ENCODE measurements around the gene EOGT.

EOGT gene

DNA sequence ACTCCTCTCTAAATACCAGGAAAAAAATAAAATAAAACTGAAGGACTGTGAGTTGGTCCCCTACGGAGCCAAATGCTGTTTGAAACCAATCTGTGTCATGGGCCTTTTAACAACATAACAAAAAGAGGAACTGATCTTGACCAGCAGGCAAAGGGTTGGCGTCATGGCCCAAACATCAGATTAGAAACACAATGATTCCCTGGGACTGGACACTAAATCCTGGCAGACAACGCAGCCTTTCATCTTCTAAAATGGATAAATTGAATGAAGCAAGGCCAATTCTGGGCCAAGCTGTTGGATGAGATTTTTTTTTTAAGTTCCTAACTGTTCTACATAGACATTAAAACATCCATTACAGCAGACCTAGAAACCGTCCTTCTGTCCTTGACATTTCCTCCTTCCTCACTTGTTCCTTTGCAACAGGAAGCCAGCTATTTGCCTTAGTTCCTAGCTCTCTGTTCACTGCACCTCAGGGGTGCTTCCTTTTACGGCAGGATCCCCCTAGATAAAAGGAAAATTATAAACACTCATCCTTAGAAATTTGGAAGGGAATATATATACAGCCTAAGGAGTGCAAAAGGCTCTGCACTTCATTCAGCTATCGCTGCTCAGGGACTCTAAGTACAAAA, 59.6 kb downstream of the EOGT start:
- DNase-seq = no peak

DNA sequence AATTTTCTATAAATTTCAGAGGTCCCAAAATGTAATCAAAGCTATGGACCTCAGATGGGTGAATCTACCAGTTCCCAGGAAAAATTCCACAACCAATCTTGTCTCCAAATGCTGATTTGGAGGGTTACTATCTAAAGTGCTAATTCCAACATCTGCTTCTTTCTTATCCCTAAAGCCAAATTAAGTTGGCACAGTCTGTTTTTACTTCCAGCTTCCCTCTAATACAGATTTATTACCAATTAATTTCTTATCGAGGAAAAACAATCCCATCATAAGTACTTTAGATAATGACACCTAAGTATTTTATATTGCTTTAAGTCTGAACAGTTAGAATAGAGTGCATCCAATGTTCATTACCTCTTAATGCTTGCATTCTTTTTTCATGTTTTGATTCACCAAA, 68.3 kb downstream of the EOGT start:
- no peak for DNase-seq

DNA sequence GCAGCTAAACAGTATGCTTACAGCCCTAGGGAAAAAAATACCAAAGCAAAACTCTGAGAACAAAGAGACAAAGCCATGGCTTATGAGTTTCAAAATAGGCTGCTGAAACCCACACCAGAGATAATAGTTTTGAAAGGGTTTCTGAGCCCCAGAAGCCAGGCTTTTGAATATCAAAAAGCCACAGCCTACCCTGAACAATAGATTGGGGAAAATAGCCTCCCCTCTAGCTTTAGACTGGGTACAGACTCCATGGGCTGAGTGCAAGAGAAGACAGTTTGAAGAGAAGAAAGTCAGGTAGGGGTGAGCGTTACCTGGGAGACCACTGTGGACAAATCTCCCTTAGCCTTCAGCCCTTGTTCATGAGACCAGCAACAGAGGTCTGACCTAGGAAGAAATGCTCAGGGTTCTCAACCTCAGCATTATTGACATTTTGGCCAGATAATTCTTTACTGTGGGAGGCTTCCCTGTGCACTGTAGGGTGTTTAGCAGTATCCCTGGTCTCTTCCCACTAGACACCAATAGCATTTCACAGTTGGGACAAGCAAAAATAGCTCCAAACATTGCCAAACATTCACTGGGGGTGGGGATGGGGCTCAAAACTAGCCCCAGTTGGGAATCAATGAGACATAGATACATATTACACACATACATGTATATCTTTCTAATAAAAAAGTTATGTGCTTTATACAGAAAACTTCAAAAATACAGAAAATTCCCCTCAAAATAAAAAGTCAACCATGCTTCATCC, 69.6 kb downstream of the EOGT start:
- DNase-seq = no peak

DNA sequence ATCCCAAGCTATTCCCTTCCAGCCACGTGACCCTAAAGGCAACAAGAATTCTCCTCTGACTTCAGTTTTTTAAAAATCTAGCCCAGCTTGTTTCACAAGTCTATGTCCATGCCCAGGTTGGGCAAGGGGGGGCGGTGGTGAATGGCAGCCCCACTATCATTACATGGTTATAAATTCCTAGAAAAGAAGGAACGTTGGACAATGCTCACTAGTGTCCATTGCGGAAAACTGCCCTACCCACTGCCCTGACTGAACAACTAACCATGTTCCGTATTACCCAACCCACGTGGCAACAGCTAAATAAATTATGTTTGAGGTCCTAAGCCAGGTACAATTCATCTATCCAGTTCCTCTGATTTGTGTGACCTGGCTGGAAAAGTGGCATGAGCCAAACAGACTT, 72.4 kb downstream of the EOGT start:
- DNase-seq = no peak

- DNase-seq = no peak
These were observed 76.6 kb downstream of the EOGT start for GRCh38 chr3:68936856-68937255.

DNA sequence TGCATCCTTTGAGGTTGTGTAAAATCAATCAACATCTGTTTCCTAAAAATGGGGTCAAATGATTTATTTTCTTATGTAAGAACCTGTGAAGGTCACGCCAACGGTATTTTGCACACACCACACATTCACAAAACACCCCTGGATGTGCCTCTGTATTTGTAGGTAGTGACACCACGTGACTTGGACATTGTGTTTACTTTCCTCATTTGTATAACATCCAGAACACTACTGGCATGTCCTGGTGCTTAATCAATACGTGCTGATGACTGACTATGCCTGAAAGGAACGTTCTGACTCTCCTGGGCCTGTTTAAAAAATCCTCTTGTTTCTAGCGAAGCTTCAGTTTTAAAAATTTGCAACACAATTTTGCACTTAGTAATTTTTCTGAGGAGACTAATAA, 77.7 kb downstream of the EOGT start:
- DNase-seq = no peak

GRCh38 chr3:68931406-68932149, 81.9 kb downstream of the EOGT start:
- DNase-seq = no peak

Measured in NCI-H1092 (cell line).